SU-DHL-6 (cell line): ENCODE measurements around the gene APOC4.
"Not testable (repeated sequence)": the region's sequence is repeated elsewhere in the genome, so short reads cannot be mapped to it uniquely, and the experiment has no call there.

ENCODE experiments used
- H2AFZ ChIP-seq: fragments of 200-600 bp; sonication (generic); 2 replicates; pipeline ENCODE4 v1.6.1; 2014; ENCODE audit warnings: low read depth, mild to moderate bottlenecking, moderate library complexity, mixed read lengths, antibody characterized with exemption, low read length; ENCODE audit not compliant: severe bottlenecking
- H3F3A ChIP-seq: fragments of 200-600 bp; shearing (Covaris generic); 2 replicates; pipeline ENCODE4 v1.6.0; 2016; ENCODE audit warnings: antibody characterized with exemption, mild to moderate bottlenecking; ENCODE audit not compliant: insufficient read depth
- H3K27ac ChIP-seq: fragments of 200-600 bp; sonication (generic); 2 replicates; pipeline ENCODE4 v1.5.1; 2016; ENCODE audit warnings: low read depth, mild to moderate bottlenecking, low read length, moderate library complexity, mixed read lengths
- H3K27me3 ChIP-seq: fragments of 200-600 bp; sonication (generic), shearing (Covaris generic); 2 replicates; pipeline ENCODE4 v1.6.0; 2014; ENCODE audit warnings: mild to moderate bottlenecking, low read length
- H3K36me3 ChIP-seq: fragments of 200-600 bp; sonication (generic); 2 replicates; pipeline ENCODE4 v1.6.1; 2014; ENCODE audit warnings: mild to moderate bottlenecking, low read length, mixed read lengths
- H3K4me2 ChIP-seq: fragments of 300-600, 200-600 bp; shearing (Covaris generic), sonication (generic); 2 replicates; pipeline ENCODE4 v1.6.0; 2014; ENCODE audit warnings: low read length, low read depth, mild to moderate bottlenecking; ENCODE audit not compliant: poor library complexity, severe bottlenecking
- H3K4me3 ChIP-seq: fragments of 200-600 bp; sonication (generic); 2 replicates; pipeline ENCODE4 v1.5.1; 2014; ENCODE audit warnings: antibody characterized with exemption, low read length, mild to moderate bottlenecking, mixed read lengths; ENCODE audit not compliant: insufficient read depth, poor library complexity, severe bottlenecking
- H3K79me2 ChIP-seq: fragments of 200-600 bp; sonication (generic); 2 replicates; pipeline ENCODE4 v1.6.1; 2014; ENCODE audit warnings: mild to moderate bottlenecking, low read length, moderate library complexity; ENCODE audit not compliant: insufficient read depth
- H3K9ac ChIP-seq: fragments of 200-600 bp; sonication (generic); 2 replicates; pipeline ENCODE4 v1.7.0; 2014; ENCODE audit warnings: mild to moderate bottlenecking, low read length
- H3K9me2 ChIP-seq: fragments of 200-600 bp; sonication (generic); replicated peaks from 2 replicates; pipeline ENCODE4 v1.6.1; 2014; ENCODE audit warnings: low read length; ENCODE audit not compliant: insufficient read depth
- H3K9me3 ChIP-seq: fragments of 200-600 bp; sonication (generic); 2 replicates; pipeline ENCODE4 v1.6.1; 2014; ENCODE audit warnings: low read length, mixed read lengths; ENCODE audit not compliant: insufficient read depth
- H4K20me1 ChIP-seq: fragments of 200-600 bp; sonication (generic); 2 replicates; pipeline ENCODE4 v1.6.1; 2014; ENCODE audit warnings: low read depth, mild to moderate bottlenecking, antibody characterized with exemption, low read length, moderate library complexity, mixed read lengths
- CTCF ChIP-seq: fragments of 200-600 bp; sonication (generic); IDR thresholded peaks from one replicate; pipeline ENCODE4 v1.5.1; 2017; ENCODE audit warnings: antibody characterized with exemption, mild to moderate bottlenecking, low read length, moderate library complexity; ENCODE audit not compliant: insufficient read depth, poor library complexity, severe bottlenecking
- EZH2phosphoT487 ChIP-seq: fragments of 200-600 bp; sonication (generic), shearing (Covaris generic); conservative IDR thresholded peaks from 2 replicates; pipeline ENCODE4 v1.6.1; 2018; ENCODE audit warnings: mild to moderate bottlenecking, antibody characterized with exemption, low read length, moderate library complexity, mixed read lengths

APOC4 gene

GRCh38 chr19:44908074-44908835, 33.8 kb upstream of the APOC4 start:
- Histone ChIP-seq H3K36me3 (no peaks in the 10 kb centered on the region), H3K9me2 (no peaks in the 10 kb centered on the region), H4K20me1 (no peaks in the 10 kb centered on the region), H3K4me2 (no peak overlapping the region), H3K79me2 (no peaks in the 10 kb centered on the region), H3K27me3 (no peaks in the 10 kb centered on the region), H3K9ac (no peak overlapping the region), H3F3A (no peaks in the 10 kb centered on the region), H2AFZ (no peak overlapping the region), H3K9me3 (no peaks in the 10 kb centered on the region), H3K27ac (no peak overlapping the region), H3K4me3 (no peak overlapping the region)
- no peak for TF ChIP-seq CTCF
- TF ChIP-seq EZH2phosphoT487, result no peak

DNA sequence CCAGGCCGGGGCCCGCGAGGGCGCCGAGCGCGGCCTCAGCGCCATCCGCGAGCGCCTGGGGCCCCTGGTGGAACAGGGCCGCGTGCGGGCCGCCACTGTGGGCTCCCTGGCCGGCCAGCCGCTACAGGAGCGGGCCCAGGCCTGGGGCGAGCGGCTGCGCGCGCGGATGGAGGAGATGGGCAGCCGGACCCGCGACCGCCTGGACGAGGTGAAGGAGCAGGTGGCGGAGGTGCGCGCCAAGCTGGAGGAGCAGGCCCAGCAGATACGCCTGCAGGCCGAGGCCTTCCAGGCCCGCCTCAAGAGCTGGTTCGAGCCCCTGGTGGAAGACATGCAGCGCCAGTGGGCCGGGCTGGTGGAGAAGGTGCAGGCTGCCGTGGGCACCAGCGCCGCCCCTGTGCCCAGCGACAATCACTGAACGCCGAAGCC, 33.2 kb upstream of the APOC4 start:
- Histone ChIP-seq H3K79me2 (no peaks in the 10 kb centered on the region), H3F3A (no peaks in the 10 kb centered on the region), H3K27ac (no peak overlapping the region), H3K4me2 (no peak overlapping the region), H3K4me3 (no peak overlapping the region), H3K9me2 (no peaks in the 10 kb centered on the region), H3K9me3 (no peaks in the 10 kb centered on the region), H2AFZ (no peak overlapping the region), H3K9ac (no peak overlapping the region), H3K27me3 (no peaks in the 10 kb centered on the region), H4K20me1 (no peaks in the 10 kb centered on the region), H3K36me3 (no peaks in the 10 kb centered on the region)
- no peak for TF ChIP-seq CTCF
- no peak for TF ChIP-seq EZH2phosphoT487

DNA sequence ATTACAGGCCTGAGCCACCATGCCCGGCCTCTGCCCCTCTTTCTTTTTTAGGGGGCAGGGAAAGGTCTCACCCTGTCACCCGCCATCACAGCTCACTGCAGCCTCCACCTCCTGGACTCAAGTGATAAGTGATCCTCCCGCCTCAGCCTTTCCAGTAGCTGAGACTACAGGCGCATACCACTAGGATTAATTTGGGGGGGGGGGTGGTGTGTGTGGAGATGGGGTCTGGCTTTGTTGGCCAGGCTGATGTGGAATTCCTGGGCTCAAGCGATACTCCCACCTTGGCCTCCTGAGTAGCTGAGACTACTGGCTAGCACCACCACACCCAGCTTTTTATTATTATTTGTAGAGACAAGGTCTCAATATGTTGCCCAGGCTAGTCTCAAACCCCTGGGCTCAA, 32.3 kb upstream of the APOC4 start:
- no peak overlapping the region for H3K4me3 ChIP-seq
- H3K79me2 ChIP-seq, result no peaks in the 10 kb centered on the region
- no peak overlapping the region for H2AFZ ChIP-seq
- H3K27me3 ChIP-seq, result no peaks in the 10 kb centered on the region
- no peak overlapping the region for H3K27ac ChIP-seq
- no peaks in the 10 kb centered on the region for H3K9me3 ChIP-seq
- H4K20me1 ChIP-seq, result no peaks in the 10 kb centered on the region
- H3K9me2 ChIP-seq, result no peaks in the 10 kb centered on the region
- H3K36me3 ChIP-seq, result no peaks in the 10 kb centered on the region
- H3F3A ChIP-seq, result no peaks in the 10 kb centered on the region
- H3K4me2 ChIP-seq, result no peak overlapping the region
- H3K9ac ChIP-seq, result no peak overlapping the region
- TF ChIP-seq CTCF, result no peak
- no peak for TF ChIP-seq EZH2phosphoT487

DNA sequence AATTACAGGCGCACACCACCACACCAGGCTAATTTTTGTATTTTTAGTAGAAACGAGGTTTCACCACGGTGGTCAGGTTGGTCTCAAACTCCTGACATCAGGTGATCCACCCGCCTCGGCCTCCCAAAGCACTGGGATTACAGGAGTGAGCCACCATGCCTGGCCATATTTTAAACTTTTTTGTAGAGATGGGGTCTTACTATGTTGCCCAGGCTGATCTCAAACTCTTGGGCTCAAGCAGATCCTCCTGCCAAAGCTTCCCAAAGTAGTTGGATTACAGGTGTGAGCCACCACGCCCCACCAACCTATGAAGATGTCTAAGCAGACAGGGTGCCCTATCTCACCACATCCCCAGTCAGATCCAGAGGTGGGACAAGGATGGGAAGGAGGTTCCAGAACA, 30.1 kb upstream of the APOC4 start:
- H3K36me3 ChIP-seq, H2AFZ ChIP-seq, H3F3A ChIP-seq, H3K9ac ChIP-seq, H3K4me3 ChIP-seq, H3K9me2 ChIP-seq, H3K79me2 ChIP-seq, H3K27me3 ChIP-seq, H3K4me2 ChIP-seq, H3K27ac ChIP-seq, H4K20me1 ChIP-seq, H3K9me3 ChIP-seq: not testable (repeated sequence)
